Measurements from ENCODE around the gene SOX10.

SOX10 gene

DNA sequence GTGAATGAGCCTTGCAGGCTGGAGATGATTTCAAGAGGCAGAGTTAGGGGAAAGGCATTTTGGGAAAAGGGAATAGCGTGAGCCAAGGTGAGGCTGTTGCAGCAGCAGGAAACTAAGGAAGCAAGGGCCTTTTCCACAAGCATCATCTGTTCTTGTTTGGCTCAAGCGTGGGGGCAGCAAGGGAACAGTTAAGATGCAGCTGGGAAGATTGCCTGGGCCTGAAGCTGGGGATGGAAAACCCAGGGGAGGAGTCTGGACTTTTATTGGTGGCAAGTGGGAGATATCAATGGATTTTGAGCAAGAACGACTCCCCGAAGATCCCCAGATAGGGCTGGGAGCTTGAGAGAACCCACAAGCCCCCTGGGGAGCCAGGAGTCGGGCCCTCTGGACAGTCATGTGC, 45.5 kb upstream of the SOX10 start:
- no peak overlapping the region for H3K4me3 ChIP-seq (ENCODE audit: control insufficient read depth, low read depth, low read length)
- TF ChIP-seq, protein P1, sequence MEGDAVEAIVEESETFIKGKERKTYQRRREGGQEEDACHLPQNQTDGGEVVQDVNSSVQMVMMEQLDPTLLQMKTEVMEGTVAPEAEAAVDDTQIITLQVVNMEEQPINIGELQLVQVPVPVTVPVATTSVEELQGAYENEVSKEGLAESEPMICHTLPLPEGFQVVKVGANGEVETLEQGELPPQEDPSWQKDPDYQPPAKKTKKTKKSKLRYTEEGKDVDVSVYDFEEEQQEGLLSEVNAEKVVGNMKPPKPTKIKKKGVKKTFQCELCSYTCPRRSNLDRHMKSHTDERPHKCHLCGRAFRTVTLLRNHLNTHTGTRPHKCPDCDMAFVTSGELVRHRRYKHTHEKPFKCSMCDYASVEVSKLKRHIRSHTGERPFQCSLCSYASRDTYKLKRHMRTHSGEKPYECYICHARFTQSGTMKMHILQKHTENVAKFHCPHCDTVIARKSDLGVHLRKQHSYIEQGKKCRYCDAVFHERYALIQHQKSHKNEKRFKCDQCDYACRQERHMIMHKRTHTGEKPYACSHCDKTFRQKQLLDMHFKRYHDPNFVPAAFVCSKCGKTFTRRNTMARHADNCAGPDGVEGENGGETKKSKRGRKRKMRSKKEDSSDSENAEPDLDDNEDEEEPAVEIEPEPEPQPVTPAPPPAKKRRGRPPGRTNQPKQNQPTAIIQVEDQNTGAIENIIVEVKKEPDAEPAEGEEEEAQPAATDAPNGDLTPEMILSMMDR (IDR thresholded peaks at IDR 0.05; ENCODE audit: control insufficient read depth, insufficient read depth, low read depth, low read length, missing control alignments) = no peak
- DNase-seq (ENCODE audit: low read depth) = no peak

DNA sequence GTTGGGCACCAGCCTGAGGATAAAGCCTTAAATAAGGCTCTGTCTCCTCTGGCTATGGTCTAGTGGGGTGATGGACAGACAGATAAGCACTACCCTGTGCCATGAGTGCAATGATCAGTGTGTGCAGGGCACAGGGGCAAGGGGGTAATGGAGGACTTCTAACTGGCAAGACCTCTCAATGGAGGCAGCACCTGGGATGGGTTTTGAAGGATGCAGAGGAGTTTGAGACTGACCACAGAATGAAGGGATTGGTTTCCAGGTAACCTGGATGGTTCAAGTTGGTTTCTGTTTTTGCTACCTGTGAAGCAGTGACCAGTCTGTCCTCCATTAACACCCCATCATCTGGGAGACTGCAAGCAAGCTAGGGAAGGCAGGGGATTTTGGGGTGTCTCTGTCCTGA, 45.0 kb upstream of the SOX10 start:
- TF ChIP-seq, protein P1 (IDR thresholded peaks at IDR 0.05; ENCODE audit: control insufficient read depth, insufficient read depth, low read depth, low read length, missing control alignments) = no peak
- H3K4me3 ChIP-seq (ENCODE audit: control insufficient read depth, low read depth, low read length) = no peak overlapping the region
- DNase-seq (ENCODE audit: low read depth) = no peak

GRCh38 chr22:38028344-38029130, 44.2 kb upstream of the SOX10 start:
- TF ChIP-seq, protein P1 (IDR thresholded peaks at IDR 0.05; ENCODE audit: control insufficient read depth, insufficient read depth, low read depth, low read length, missing control alignments) = no peak
- no peak for DNase-seq (ENCODE audit: low read depth)
- H3K4me3 ChIP-seq (ENCODE audit: control insufficient read depth, low read depth, low read length) = no peak overlapping the region

DNA sequence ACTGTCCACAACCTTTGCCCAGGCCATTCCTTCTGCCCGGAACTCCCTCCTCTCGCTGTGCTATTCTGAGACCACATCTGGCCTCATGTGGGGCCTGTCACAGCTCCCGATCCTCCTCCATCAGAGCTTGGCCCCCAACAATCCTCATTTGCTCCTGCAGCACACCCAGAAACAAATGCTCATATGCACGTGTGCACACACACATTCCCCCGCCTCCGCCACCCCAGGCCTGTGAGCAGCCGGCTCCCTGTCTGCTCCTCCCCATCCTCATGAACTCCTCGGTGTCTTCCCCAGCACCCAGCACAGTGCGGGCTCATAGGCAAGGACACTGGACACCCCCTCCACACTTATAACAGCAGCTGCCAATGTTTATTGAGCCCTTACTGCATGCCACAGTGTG, 43.1 kb upstream of the SOX10 start:
- H3K4me3 ChIP-seq (ENCODE audit: control insufficient read depth, low read depth, low read length) = no peak overlapping the region
- DNase-seq (ENCODE audit: low read depth) = no peak
- TF ChIP-seq, protein P1 (IDR thresholded peaks at IDR 0.05; ENCODE audit: control insufficient read depth, insufficient read depth, low read depth, low read length, missing control alignments) = no peak

- no peak overlapping the region for H3K4me3 ChIP-seq (ENCODE audit: control insufficient read depth, low read depth, low read length)
- TF ChIP-seq, protein P1 (IDR thresholded peaks at IDR 0.05; ENCODE audit: control insufficient read depth, insufficient read depth, low read depth, low read length, missing control alignments) = no peak
- no peak for DNase-seq (ENCODE audit: low read depth)
Measured at GRCh38 chr22:38026130-38027111, 42.1 kb upstream of the SOX10 start.

DNA sequence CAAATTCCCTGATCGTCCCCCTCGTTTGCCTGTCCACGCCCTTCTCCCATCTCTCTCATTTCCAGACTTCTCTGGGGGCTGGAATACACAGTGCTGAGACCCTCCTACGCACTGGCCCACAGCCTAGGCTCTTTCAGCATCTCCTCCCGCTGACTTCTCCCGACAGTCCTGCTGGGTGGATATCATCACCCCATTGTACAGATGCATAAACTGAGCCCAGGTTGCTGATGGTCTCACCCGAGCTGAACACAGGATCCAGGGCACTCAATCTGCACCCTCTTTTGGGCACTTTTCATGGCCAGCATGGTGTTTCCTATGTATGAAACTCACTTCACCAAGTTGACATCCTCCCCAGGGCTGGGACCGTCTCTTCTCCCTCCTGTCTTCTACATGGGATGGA, 41.2 kb upstream of the SOX10 start:
- no peak for DNase-seq (ENCODE audit: low read depth)
- TF ChIP-seq, protein P1 (IDR thresholded peaks at IDR 0.05; ENCODE audit: control insufficient read depth, insufficient read depth, low read depth, low read length, missing control alignments) = no peak
- H3K4me3 ChIP-seq (ENCODE audit: control insufficient read depth, low read depth, low read length) = no peak overlapping the region
